ENCODE results near the gene EEF2KMT. TPM values are rescaled to one million over a fixed set of nuclear protein-coding genes. Genes with fewer than 3 reads are reported as not detected.
"Not testable (repeated sequence)": the region's sequence is repeated elsewhere in the genome, so short reads cannot be mapped to it uniquely, and the experiment has no call there.

Gene EEF2KMT
- total RNA-seq, 4 donors from 2014 or later: 1.0 to 13.2 (median 8.5) TPM

GRCh38 chr16:5078626-5079025 is 19.0 kb downstream of the EEF2KMT start:
- H3K36me3 ChIP-seq: no peaks in the 10 kb centered on the region

DNA sequence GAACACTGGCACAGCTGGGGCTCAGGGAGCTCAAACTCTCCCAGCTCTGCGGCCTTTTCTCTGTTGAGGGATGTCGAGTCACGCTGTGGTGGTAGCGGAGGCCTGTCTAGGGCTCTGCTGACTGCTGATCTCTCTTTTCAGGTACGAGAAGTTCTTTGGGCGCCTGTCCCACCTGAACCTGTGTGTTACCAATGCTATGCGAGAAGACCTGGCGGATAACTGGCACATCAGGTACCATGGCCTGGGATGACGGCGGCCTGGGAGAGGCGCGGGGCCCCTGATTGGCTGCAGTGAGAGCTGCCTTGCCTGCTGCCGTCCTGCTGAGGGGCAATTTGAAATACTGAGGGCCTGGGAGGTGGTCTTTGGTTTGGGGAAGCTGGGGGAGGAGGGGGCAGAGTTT is 20.3 kb downstream of the EEF2KMT start:
- Histone ChIP-seq H3K27me3 (no peaks in the 10 kb centered on the region), H3K4me1 (no peaks in the 10 kb centered on the region), H3K9me3 (no peaks in the 10 kb centered on the region), H3K27ac (no peak overlapping the region), H3K36me3 (no peaks in the 10 kb centered on the region), H3K4me3 (no peak overlapping the region)
- TF ChIP-seq, protein P1, sequence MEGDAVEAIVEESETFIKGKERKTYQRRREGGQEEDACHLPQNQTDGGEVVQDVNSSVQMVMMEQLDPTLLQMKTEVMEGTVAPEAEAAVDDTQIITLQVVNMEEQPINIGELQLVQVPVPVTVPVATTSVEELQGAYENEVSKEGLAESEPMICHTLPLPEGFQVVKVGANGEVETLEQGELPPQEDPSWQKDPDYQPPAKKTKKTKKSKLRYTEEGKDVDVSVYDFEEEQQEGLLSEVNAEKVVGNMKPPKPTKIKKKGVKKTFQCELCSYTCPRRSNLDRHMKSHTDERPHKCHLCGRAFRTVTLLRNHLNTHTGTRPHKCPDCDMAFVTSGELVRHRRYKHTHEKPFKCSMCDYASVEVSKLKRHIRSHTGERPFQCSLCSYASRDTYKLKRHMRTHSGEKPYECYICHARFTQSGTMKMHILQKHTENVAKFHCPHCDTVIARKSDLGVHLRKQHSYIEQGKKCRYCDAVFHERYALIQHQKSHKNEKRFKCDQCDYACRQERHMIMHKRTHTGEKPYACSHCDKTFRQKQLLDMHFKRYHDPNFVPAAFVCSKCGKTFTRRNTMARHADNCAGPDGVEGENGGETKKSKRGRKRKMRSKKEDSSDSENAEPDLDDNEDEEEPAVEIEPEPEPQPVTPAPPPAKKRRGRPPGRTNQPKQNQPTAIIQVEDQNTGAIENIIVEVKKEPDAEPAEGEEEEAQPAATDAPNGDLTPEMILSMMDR (IDR thresholded peaks at IDR 0.05): no peak
- TF ChIP-seq POLR2A (IDR thresholded peaks at IDR 0.05): no peak
- intact Hi-C loops (cut with DNase I; ENCODE audit: low total_unique reads): no loop called here
- no peak for DNase-seq

More at GRCh38 chr16:5078626-5079025, 19.0 kb downstream of the EEF2KMT start:
- no peak for DNase-seq
- intact Hi-C loops (cut with DNase I; ENCODE audit: low total_unique reads): no loop called here
- Histone ChIP-seq H3K27me3 (no peaks in the 10 kb centered on the region), H3K4me1 (no peaks in the 10 kb centered on the region), H3K27ac (no peak overlapping the region), H3K4me3 (no peak overlapping the region), H3K9me3 (no peaks in the 10 kb centered on the region)
- no peak for TF ChIP-seq POLR2A (IDR thresholded peaks at IDR 0.05)
- TF ChIP-seq, protein P1 (IDR thresholded peaks at IDR 0.05): no peak

- Histone ChIP-seq H3K4me1 (no peaks in the 10 kb centered on the region), H3K36me3 (no peaks in the 10 kb centered on the region), H3K4me3 (no peak overlapping the region), H3K27ac (no peak overlapping the region), H3K27me3 (no peaks in the 10 kb centered on the region), H3K9me3 (no peaks in the 10 kb centered on the region)
- intact Hi-C loops (cut with DNase I; ENCODE audit: low total_unique reads): no loop called here
- TF ChIP-seq, protein P1 (IDR thresholded peaks at IDR 0.05): no peak
- no peak for TF ChIP-seq POLR2A (IDR thresholded peaks at IDR 0.05)
- DNase-seq: no peak
Measured at GRCh38 chr16:5075637-5076036, 22.0 kb downstream of the EEF2KMT start.

DNA sequence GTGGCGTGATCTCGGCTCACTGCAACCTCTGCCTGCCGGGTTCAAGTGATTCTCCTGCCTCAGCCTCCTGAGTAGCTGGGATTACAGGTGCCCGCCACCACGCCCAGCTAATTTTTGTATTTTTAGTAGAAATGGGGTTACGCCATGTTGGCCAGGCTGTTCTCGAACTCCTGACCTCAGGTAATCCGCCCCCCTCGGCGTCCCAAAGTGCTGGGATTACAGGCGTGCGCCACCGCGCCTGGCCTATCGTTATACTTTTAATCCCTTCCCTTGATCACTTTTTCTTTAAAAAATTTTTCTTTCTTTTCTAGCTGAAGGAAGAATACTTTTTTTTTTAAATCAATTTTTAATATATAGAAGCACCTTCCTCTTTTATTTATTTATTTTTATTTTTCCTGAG is 23.8 kb downstream of the EEF2KMT start:
- H3K4me3 ChIP-seq; intact Hi-C loops (cut with DNase I; ENCODE audit: low total_unique reads); DNase-seq; H3K36me3 ChIP-seq; H3K27me3 ChIP-seq; H3K4me1 ChIP-seq; H3K9me3 ChIP-seq; H3K27ac ChIP-seq: not testable (repeated sequence)

DNA sequence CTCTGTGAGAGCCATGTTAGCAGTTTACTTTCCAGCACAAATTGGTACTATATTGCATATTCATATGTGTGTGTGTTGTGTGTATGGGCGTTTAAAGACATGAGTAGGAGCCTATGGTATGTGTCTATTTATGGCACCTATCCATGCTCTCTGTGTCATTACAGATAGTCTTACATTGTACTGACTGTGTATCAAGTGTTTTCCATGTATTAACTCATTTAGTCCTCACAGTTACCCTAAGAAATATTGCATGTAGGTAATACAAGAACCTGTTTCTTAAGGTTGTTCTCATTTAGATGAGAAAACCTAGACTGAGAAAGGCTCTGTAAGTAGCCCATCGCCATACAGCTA is 24.3 kb downstream of the EEF2KMT start:
- Histone ChIP-seq H3K36me3 (no peaks in the 10 kb centered on the region), H3K4me1 (no peaks in the 10 kb centered on the region), H3K27ac (no peak overlapping the region), H3K27me3 (no peaks in the 10 kb centered on the region), H3K9me3 (no peaks in the 10 kb centered on the region), H3K4me3 (no peak overlapping the region)
- no peak for TF ChIP-seq POLR2A (IDR thresholded peaks at IDR 0.05)
- TF ChIP-seq, protein P1 (IDR thresholded peaks at IDR 0.05): no peak
- DNase-seq: no peak
- intact Hi-C loops (cut with DNase I; ENCODE audit: low total_unique reads): no loop called here

Data from uterus (tissue), 4 donors.